Left renal pelvis (tissue), 4 donors: Measurements from ENCODE around the gene LGALS3BP. TPM values are rescaled to one million over a fixed set of nuclear protein-coding genes. Genes with fewer than 3 reads are reported as not detected.

Experiments used
- DNase-seq, 4 donors: peaks; one replicate each; pipeline ENCODE4 v3.0.0-alpha.2; 2013; ENCODE audit warnings: low read depth in 4 of 4, low spot score in 3 of 4
- polyA plus RNA-seq, 4 donors: library from polyadenylated mRNA; unstranded; fragments of 120-200 nt; gene quantifications; one replicate each; pipeline ENCODE4 v1.2.1, GENCODE V29; 2013; ENCODE audit not compliant: insufficient read length in 4 of 4

Gene LGALS3BP
- polyA plus RNA-seq, 4 donors, result 102 to 228 (median 160) TPM

- no peak for DNase-seq
Measured at GRCh38 chr17:79000396-79001189, 20.9 kb upstream of the LGALS3BP start.

- no peak for DNase-seq
Measured at GRCh38 chr17:78999947-79000395, 20.2 kb upstream of the LGALS3BP start.

GRCh38 chr17:78999056-78999768 is 19.5 kb upstream of the LGALS3BP start:
- DNase-seq, result no peak

DNA sequence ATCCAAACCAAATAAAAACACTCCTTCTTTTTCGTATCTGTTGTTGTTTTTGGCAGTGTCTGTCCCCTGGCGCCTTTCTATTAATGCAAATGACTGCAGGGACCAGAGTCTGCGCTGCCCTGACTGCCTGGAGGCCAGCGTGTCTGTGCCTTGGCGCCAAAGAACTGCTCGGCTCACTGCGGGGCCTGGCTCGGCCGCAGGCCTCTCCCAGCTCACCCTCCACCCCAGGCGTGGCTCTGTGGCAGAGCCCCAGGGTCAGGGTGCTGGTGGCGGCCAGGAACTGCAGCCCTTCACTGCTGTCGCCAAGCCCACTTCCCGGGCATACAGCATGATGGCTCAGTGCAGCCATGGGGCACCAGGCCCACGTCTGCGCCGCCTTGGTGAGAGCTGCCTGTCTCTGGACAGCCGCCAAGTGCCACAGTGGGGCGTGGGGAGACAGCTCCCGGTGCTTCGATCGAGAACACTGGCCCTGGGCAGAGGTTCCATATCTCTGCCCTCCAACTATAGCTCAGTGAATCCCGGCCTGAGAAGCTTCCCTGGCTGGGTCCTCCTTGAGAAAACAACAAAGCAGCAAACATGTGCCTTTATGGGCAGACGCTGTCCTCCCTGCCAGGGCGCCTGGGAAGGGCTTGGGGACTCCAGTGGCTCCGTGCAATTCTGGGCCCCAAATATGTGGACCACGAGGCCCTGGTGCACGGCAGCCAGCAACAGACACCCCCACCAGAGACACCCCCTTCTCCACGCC is 18.8 kb upstream of the LGALS3BP start:
- no peak for DNase-seq

- DNase-seq, result no peak
Measured at GRCh38 chr17:78997881-78998280, 18.2 kb upstream of the LGALS3BP start.

- no peak for DNase-seq
Measured at GRCh38 chr17:78997231-78997741, 17.6 kb upstream of the LGALS3BP start.

DNA sequence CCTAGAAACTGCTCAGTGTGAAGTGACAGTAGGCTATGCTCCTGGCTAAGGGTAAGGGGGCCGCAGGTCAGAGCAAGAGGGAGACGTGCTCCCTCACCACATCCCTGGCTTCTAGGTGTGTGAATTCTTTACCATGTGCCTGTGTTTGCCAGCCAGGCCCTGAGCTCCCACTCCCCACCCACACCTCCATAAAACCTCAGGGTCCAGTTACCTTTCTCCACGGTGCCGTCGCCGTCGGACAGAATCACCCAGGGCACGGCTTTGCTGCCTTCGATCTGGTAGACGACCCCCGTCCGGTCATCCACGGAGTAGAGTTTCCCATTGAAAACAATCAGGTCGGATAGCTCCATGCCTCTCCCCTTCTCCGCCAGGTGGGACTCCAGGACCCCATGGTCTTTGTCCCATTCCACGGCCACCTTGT is 17.1 kb upstream of the LGALS3BP start:
- DNase-seq, result no peak

DNA sequence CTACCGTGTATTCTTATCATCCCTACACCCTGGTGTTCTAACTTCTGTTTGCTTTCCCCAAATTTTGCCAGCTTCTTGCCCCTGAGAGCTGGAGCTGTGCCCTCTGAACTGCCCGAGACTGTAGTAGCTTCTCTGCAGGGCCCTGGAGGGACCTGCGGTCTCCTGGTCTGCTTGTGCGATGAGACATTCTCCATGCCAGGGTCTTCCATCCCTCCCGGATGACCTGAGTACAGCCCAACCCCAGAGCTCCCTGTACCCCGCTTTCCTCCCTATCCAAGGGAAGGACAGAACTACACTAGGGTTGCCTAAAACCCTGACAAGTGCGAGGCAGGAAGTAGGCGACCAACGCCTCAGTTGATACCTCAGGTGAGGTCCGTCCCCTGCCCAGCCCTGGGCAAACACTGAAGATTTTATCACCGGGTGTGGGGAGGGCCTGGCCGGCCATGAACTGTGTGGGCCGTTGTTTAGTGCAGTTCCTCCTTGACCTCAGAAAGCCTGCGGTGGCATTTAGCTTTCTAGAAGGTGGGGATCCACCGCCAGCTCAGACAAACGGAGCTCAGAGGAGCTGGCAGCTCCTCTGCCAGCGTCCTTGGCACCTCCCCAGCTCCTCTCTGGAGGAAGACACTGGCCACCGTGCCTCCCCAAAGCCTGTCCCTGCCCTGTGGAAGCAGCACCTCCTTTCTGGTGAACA is 16.2 kb upstream of the LGALS3BP start:
- no peak for DNase-seq

GRCh38 chr17:78995022-78995760 is 15.5 kb upstream of the LGALS3BP start:
- DNase-seq, result no peak

- no peak for DNase-seq
Measured at GRCh38 chr17:78993981-78994671, 14.4 kb upstream of the LGALS3BP start.

- no peak for DNase-seq
Measured at GRCh38 chr17:78993241-78993956, 13.7 kb upstream of the LGALS3BP start.

DNA sequence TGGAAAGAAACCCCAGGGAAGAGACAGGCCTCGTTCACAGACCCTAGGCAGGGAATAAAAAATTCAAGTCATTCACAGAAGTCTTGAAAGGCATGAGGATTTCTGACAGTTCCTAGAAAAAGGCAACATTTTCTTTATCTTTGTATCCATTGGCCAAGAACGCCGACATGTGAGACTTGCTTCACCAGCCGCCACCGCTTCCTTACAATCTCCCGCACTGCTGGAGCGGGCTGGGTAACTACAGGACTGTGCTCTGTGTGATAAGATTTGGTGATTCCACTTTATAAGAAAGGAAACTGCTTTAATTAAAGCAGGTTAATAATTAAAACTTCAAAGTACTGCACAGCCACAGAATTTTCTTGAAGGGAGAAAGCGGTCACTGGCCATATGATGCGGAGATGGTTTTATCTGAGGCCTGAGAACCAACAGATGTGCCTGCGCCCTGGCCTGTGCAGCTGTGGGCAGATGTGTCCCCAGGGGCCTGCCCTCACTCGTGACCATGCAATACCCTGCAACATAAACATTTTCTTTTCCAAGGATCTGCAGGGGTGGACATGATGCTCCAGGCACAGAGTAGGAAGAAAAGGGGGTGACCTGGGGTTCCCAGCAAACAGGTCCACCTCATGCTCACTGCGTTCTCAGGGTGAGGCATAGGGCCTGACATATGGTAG is 13.0 kb upstream of the LGALS3BP start:
- no peak for DNase-seq

GRCh38 chr17:78991906-78992532 is 12.3 kb upstream of the LGALS3BP start:
- DNase-seq, result no peak

GRCh38 chr17:78991017-78991738 is 11.5 kb upstream of the LGALS3BP start:
- no peak for DNase-seq

DNA sequence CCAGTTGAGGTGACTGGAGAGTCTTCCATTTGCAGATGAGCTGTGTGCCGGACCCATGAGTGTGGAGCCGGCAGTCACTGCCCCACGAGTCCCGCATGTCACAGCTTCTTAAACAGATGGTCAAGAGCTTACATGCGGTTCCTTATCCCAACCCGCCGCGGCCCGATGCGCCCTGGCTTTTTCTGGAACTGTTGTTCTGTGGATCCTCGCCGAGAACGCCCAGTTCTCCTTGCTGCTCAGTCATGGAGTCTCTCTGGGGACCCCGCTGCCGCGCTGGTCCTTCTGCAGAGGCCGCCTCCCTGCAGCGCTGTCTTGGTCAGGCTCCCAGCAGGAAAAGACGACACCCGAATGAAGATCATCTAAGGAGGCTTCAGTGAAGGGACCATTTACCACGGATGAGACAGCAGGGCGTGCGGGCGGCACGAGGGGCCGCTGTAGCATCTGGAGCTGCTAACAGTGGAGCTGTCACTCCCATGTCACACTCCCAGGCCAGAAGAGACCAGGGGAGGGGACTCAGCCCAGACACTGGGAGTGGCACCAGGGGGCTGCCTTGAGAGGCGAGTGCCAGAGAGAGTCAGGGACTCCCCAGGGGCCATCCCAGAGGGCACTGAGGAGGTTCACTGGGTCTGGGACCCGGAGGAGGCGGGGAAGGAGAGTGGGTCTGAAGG is 10.8 kb upstream of the LGALS3BP start:
- no peak for DNase-seq

DNA sequence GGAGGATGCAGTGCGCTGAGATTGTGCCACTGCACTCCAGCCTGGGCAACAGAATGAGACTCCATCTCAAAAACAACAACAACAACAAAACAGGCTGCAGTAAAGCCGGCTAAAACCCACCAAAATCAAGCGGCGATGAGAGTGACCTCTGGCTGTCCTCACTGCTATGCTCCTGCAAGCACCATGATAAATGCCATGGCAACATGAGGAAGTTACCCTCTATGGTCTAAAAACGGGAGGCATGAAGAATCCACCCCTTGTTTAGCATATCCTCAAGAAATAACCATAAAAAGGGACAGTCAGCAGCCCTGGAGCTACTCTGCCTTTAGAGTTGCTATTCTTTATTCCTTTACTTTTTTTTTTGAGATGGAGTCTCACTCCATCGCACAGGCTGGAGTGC is 8.4 kb upstream of the LGALS3BP start:
- DNase-seq, result no peak
